HL-60/S4 treated with phorbol 12-myristate 13-acetate at 8.2 ng/mL for 4 days and 3 days (cell line): Measurements from ENCODE around the gene ALCAM.

Source experiments
- in situ Hi-C: fragments of 300-500 bp; cut with MboI; formaldehyde crosslinking; loops from 2 replicates; pipeline ENCODE4 v1.15.0; 2022; ENCODE audit warnings: low sequenced_read_pairs

Gene ALCAM

GRCh38 chr3:105616374-105617121 lies 249.8 kb downstream of the ALCAM start:
- in situ Hi-C loops, result no loop called here

- in situ Hi-C loops, result no loop called here
Measured at GRCh38 chr3:105618556-105618955, 251.8 kb downstream of the ALCAM start.

GRCh38 chr3:105619651-105620050 lies 252.9 kb downstream of the ALCAM start:
- in situ Hi-C loops, result no loop called here

- in situ Hi-C loops, result no loop called here
Measured at GRCh38 chr3:105620236-105620635, 253.5 kb downstream of the ALCAM start.

- in situ Hi-C loops, result no loop called here
Measured at GRCh38 chr3:105622169-105622568, 255.5 kb downstream of the ALCAM start.
